Medulla oblongata (tissue), 1 donor: Measurements from ENCODE around the gene NME4.
"Not testable (repeated sequence)": the region's sequence is repeated elsewhere in the genome, so short reads cannot be mapped to it uniquely, and the experiment has no call there.

Experiments
- DNase-seq: peaks from one replicate; pipeline ENCODE4 v3.0.0-alpha.2; 2015; ENCODE audit errors: extremely low spot score

Gene NME4

DNA sequence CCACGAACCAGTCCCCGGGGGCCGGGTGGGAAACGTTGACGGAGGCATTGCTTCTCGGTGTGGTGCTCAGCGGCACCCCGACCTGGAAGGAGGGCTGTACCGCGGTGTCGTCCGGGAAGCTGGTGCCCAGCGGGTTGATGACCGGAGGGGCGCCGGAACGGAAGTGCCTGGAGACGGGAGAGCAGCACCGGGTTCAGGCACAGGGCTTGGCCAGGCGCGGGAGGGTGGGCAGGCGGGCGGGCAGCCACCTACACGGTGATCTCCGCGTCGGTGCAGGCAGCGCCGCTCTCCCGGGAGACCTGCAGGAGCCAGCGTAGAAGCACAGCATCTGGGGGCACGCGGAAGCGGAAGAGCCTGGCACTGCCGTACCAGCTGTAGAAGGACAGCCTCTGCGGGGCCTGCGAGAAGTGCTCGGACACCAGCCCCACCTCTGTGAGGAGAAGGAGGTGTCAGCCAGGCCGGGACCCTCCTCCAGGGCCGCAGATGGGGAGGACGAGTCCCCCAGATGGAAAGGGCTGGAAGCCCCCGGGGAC lies 19.5 kb upstream of the NME4 start:
- no peak for DNase-seq

DNA sequence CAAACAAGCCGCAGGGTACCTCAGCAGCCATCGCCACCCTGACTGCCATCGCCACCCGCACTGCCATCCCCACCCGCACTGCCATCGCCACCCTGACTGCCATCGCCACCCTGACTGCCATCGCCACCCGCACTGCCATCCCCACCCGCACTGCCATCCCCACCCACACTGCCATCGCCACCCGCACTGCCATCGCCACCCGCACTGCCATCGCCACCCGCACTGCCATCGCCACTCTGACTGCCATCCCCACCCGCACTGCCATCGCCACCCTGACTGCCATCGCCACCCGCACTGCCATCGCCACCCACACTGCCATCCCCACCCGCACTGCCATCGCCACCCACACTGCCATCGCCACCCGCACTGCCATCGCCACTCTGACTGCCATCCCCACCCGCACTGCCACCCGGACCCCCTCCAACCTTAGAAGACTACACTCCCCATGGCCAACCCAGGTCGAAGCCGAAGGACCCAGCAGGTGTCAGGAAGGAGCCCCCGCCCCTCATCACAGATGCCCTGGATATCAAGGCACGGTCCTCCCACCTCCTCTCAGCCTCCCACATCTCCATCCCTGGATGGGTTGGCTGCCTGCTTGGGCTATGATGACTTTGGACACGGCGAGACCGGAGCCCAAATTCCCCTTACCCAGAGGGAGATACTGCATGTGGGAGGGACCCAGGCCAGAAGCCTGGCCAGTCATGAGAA lies 18.7 kb upstream of the NME4 start:
- not testable (repeated sequence) for DNase-seq

DNA sequence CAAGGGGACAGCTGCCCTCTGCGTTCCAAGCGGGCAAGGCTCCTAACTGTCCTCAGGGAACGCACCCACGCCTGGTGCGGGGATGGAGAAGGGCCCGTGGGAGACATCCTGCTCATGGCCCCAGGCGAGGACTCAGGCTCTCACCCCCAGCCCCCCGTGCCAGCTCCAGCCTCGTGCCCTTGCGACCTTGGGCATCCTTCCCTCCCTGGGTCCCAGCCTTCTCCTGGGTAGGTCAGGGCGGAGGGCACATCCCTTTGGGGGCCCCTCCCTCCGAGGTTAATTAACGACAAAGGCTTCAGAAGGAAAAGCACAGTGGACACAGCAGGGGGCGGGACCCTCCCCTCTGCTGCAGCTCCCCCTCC lies 18.2 kb upstream of the NME4 start:
- no peak for DNase-seq

DNA sequence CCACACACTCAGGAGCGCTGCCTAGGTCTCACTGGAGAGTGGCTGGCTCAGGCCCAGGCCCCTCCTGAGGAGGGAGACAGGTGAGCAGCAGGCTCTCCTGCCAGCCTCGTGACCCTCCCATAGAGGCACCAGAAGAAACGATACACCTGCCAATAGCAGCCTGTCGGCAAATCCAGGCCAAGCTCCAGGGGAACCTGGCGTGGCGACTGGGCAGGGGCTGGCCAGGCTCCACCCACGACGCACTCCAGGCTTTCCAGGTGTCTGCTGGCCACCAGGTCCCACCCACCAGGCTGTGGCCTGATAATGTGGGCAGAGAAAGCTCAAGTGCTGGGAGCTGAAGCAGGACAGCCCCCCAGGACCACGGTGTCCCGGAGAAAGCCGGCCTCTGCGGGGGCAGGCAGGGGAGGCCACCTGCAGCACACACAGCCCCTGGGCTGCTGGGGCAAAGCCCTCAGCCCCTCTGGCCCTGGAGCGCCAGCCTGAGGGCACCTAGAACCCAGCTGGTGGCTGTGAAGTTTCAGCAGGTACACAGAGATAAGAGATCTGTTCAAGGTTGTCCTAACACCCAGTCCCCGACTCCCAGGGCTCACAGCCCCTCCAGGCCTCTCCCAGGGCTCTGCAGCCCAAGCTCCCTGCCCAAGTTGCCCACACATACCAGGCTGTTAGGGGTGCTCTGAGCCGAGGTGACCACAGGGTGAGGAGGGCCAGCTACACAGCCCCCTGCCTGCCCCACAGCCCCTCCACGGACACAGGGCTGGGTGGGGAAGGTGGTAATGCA lies 17.6 kb upstream of the NME4 start:
- DNase-seq = no peak

DNA sequence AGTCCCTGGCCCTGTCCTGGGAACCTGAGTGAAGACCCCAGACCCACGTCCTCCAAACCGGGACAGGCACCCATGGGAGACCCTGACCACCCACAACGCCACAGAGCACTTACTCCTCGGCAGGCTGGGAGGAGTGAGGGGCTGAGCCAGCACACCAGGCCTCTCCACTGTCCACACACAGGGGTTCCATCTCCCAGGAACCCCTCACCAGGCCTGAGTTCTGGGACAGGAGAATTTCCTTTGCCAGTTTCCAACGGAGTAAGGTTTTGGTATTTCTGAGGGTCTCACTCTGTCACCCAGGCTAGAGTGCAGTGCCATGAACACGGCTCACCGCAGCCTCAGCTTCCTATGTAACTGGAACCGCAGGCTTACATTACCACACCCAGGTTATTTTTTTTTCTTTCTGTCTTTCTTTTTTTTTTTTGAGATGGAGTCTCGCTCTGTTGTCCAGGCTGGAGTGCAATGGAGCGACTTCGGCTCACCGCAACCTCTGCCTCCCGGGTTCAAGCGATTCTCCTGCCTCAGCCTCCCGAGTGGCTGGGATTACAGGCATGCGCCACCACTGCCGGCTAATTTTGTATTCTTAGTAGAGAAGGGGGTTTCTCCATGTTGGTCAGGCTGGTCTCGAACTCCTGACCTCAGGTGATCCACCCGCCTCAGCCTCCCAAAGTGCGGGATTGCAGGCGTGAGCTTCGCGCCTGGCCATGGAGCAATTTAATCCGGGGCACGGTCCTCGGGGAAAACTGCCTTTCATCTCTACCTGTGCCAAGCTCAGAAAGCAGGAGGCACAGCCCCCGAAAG lies 16.8 kb upstream of the NME4 start:
- DNase-seq = no peak

DNA sequence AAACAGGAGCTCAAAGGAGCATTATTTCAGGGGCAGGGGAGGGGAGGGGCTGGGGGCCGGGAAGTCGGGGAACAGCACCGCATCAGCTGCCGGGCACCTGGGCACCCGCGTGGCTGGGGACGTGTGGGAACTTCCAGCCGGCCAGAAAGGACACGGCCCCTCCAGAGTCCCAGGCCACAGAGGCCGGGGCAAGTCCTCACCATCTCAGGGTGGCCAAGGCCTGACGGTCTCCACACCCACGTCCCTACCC lies 16.3 kb upstream of the NME4 start:
- no peak for DNase-seq

DNA sequence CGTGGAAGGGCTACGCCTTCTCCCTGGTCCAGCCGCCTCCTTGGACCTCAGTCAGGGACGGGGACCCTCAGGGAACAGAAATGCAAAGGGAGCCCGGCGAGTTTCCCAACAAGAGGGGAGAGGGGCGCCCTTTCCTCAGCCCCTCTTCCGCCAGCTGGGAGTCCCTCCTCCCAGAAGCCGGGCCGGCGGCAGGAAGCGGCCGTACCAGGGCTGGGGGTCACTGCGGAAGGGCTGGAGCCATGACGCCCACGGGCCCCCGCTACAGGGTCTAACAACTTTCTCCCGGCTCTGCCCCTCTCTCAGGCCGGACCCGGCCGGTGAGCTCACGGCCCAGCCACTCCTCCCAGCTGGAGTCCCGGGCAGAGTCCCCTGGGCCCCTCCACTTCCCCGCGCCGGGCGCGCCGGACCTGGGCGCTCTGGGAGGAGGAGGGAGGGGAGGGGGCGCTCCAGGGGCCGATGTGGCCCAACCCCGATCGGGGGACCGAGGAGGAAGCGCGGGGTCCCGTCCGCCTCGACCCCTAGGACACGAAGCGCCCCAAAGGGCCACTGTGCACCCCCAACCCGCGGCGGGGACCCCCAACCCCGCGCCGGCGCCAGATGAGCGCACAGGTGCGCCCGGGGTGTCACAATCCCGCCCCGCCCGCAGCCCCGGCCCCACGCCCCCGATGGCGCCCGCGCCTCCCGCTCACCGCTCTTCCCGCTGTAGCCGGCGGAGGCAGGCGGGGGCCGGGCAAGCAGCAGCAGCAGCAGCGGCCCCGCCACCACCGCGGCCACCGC lies 15.8 kb upstream of the NME4 start:
- DNase-seq = peak; percentile 10

DNA sequence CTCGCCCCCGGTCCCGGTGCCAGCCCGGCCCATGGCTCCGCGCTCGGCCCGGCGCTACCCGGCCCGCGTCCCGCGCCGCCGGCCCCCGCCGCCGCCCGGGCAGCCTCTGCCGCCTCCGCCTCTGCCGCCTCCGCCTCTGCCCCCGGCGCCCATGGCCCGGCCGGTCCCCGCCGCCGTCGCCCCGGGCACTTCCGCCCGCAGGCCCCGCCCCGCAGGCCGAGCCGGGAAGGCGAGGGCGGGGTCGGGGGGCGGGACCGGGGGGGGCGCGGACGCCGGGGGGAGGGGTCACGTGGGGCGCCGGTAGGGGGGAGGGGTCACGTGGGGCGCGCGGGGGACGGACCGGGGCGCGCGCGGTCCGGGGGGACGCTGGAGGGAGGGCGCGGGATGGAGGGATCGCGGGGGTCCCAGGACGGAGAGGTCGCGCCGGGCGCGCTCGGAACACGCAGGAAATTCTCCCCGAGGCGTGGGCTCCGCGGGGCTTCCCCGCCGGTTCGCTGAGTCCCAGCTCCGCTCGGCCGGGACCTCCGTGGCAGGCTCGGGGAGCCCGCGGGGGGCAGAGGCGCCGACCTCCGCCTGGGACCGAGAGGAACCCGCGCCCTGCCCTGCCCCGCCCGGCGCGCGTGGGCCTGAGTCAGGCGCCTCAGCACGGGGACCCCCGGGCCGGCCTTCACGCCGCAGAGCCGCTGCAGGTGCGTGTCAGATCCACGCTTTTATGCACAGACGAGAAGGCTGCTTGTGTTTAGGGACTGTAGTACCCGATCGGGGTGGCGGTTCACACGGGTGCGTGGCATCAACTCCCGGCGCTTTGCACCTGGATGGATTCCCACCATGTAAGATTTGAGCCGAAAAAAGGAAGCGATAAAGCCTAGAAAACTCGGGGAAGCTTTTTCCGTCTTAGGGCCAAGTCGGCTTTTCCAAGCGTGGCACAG lies 14.9 kb upstream of the NME4 start, which contains the start of gene PGAP6:
Gene PGAP6 (minus strand): TSS at position 190 of the 929 bp plus-strand sequence. CDS start 157 bp downstream, at position 33.
- peak; percentile 76 for DNase-seq

DNA sequence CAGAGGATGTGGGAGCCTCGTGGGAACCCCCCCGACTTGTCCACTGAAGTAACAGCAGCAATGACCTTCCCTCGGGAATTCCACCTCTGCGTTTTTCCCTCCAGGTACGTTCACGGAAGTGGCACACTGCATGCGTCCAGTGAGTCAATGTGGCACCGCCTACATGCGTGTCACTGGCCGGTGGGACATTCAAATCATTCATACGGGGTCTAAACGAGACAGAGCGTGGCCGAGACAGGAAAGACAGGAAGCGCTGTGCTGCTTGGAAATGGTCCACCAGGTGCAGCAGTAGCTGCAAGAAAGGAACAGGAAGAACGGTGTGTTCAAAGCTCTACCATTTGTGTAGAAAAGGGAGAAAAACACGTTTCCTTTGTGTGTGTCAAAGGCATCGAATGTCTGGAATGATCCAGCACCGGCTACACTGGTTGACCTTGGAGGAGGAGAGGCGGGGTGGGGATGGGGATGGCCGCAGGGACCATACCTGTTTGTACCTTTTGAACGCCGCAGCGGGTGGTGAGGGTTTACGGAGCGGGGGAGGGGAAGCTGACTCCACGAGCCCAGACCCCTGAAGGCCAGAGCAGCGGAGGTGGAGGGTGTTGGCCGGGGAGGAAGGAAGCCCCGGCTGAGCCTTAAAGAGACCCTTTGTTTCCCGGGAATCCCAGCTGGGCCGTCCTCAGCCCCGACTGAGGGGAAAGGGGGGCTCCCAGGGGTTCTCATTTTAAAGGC lies 13.5 kb upstream of the NME4 start:
- DNase-seq = no peak

DNA sequence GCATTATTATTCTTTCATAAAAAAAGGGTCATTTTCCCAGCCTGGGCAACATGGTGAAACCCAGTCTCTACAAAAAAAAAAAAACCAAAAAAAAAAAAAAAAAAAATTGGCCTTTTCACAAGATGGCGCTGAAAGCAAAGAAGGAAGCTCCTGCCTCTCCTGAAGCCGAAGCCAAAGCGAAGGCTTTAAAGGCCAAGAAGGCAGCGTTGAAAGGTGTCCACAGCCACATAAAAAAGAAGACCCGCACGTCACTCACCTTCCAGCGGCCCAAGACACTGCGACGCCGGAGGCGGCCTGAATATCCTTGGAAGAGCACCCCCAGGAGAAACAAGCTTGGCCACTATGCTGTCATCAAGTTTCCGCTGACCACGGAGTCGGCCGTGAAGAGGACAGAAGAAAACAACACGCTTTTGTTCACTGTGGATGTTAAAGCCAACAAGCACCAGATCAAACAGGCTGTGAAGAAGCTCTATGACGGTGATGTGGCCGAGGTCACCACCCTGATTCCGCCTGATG lies 10.3 kb upstream of the NME4 start:
- peak; percentile 86 for DNase-seq

DNA sequence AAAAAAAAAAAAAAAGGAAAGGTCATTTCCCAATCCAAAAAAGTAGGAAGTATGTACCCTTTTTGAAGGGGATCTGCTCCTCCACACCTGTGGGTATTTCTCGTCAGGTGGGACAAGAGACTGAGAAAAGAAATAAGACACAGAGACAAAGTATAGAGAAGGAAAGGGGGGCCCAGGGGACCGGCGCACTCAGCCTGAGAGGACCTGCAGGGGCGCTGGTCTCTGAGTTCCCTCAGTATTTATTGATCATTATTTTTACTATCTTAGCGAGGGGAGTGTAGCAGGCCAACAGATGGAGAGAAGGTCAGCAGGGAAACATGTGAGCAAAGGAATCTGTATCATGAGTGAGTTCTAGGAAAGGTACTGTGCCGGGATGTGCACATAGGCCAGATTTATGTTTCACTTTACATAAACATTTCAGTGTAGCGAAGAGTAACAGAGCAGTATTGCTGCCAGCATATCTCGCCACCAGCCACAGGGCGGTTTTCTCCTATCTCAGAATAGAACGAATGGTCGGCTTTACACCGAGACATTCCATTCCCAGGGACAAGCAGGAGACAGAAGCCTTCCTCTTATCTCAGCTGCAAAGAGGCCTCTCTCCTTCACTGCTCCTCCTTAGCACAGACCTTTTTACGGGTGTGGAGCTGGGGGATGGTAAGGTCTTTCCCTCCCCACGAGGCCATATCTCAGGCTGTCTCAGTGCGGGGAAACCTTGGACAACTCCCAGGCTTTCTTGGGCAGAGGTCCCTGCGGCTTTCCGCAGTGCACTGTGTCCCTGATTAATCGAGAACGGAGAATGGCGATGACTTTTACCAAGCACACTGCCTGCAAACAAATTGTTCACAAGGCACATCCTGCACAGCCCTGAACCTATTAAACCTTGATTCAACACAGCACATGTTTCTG lies 9.0 kb upstream of the NME4 start:
- DNase-seq = peak; percentile 33

DNA sequence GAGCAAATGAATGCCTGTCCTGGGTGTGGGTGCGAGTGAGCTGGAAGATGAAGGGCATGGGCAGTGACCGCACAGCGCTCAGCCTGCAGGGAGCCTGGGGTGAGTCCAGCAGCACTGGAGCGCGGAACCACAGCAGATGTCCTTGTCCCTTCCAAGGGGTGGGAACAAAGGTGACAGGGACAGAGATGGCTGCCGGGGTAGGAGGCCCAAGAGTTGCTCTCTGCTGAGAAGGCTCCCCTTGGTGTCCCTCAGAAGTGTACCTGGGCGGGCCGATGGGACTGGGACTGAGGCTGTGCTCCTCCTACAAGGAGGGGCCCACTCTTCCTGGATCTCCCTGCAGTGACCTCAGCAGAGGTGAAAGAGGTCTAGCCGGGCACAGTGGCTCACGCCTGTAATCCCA lies 7.6 kb upstream of the NME4 start:
- DNase-seq = no peak

DNA sequence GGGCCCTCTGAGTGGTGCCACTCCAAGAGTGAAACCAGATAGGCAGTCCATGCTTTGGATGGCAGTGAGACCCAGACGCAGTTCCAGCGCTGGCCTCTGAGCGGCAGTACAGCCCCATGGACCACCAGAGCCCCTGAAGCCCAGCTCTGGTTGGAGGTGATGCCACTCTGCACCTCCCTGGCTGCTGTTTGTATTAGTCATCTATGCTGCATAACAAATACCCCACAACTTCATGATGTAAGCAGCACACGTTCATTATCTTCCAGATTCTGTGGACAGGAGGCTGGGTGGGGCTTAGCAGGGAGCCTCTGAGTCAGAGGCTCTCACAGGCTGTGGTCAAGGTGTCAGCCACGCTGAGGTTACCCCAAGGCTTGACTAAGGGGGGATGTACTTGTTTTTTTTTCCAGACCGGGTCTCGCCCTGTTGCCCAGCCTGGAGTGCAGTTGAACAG lies 5.1 kb upstream of the NME4 start:
- peak; percentile 53 for DNase-seq

DNA sequence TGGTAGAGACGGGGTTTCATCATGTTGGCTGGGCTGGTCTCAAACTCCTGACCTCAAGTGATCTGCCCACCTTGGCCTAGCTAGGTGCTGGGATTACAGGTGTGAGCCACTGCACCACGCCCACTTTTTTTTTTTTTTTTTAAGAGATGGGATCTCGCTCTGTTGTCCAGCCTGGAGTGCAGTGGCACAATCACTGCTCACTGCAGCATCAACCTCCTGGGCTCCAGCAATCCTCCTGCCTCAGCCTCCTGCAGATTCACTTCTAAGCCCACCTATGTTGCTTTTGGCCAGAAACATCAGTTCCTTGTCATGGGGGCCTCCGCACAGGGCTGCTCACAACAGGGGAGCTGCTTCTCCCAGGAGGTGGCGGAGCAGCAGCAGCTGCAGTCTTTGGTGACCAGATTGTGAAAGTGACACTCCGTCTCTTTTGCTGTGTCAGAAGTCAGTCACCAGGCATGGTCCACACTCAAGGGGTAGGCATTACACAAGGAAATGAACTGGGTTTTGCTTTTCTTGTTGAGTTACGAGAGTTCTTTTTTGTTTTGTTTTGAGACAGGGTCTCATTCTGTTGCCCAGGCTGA lies 4.5 kb upstream of the NME4 start:
- DNase-seq = no peak

DNA sequence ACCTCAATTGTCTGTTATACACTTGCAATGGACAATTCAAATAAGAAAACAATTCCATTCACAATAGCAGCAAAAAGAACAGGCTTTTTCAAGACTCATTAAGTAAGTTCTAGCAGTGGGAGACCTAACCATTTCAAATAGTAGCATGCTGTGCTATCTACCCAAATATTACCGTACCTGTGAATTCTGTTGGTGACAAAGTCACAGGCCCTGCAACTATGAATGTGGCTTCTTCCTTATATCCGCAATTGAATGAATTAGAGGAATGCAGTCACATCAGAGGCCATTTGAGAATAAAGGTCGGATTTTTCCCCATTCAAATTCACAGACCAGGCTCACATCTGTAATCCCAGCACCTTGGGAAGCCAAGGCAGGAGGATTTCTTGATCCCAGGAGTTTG lies 800 bp upstream of the NME4 start:
- DNase-seq = peak; percentile 71

DNA sequence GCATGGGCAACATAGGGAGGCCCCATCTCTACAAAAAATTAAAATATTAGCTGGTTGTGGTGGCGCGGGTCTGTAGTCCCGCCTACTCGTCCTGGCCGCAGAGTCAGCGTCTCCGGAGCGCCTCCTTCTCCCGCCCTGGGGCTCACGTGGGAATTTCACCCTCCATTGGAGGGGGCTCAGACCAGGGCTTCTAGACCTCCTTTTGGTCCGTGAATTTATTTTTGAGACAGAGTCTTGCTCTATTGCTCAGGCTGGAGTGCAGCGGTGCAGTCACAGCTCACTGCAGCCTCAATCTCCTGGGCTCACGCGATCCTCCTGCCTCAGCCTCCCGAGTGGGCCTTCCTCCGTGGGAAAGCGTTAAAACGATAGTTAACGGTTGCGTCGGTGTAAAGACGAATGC lies 394 bp upstream of the NME4 start:
- peak; percentile 63 for DNase-seq

DNA sequence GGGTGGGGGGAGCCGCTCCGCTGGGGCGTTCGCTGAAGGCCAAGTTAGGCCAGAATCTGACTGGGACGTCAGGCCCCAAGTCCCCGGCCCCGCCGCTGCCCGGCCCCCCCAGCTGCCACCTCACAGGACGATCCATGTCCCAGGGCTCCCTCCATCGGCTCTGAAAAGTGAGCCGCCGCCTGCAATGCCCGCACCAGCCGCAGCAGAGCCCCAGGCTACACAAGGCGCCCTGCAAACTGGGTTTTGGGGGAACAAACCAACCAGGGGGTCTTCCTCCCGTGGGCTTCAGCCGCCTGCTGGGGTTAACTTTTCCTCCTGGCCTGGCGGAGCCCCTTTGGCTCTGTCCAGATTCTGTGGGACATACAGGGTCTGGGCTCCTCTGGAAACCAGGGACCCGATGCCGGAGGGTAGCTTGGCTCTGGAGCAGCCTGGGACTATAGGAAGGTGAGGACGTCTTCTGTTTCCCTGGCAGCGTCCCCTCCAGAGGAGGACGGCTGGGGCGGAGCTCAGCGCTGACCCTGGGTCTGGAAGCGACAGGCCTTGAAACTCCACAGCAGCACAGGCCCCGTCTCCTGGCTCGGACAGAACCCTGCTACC lies 835 bp downstream of the NME4 start:
- peak; percentile 53 for DNase-seq
